NCI-H1092 (cell line): ENCODE data around the gene CCDC28B.

Experiments
- DNase-seq: peaks from one replicate; lab custom pipeline; 2025; lab: John Stamatoyannopoulos, UW

Gene CCDC28B

DNA sequence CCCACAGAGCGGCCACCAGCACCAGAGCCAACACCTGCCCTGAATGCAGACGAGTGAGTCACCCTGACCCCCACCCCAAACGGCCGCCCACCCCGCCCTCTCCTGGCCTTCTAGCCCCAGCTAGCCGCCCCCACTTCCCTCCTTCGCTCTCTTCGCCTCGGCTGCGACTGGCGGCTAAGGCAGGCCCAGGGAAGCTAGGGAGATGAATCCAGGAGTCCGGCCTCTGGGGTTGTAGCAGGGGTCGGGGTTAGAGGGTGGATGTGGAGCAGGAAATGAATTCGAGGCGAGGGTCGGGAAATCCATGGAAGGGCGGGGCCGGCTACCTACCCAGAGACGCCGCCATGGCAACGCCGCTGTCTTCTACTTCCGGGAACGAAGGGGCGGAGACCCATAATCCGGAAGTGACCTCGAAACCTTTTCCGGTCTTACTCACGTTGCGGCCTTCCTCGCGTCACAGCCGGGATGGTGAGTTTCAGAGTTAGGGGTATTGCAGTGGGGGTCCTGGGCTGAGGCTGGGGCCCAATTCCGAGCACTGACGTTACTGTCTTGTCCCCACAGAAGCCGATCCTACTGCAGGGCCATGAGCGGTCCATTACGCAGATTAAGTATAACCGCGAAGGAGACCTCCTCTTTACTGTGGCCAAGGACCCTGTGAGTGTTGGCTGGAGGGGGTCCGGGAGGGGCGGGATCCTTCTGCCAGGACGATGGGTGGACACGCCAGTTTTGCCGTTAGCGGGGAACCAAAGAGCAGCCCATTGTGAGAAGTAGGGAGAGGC, 21.8 kb downstream of the CCDC28B start, which contains the start of the genes EIF3I and TMEM234:
EIF3I (plus strand) TSS at position 428 of the 776 bp plus-strand sequence; CDS start at position 463, 35 bp downstream.
TMEM234 (minus strand) TSS at position 374 of the 776 bp plus-strand sequence; CDS start at position 343, 31 bp downstream.
- peak; percentile 95 for DNase-seq

DNA sequence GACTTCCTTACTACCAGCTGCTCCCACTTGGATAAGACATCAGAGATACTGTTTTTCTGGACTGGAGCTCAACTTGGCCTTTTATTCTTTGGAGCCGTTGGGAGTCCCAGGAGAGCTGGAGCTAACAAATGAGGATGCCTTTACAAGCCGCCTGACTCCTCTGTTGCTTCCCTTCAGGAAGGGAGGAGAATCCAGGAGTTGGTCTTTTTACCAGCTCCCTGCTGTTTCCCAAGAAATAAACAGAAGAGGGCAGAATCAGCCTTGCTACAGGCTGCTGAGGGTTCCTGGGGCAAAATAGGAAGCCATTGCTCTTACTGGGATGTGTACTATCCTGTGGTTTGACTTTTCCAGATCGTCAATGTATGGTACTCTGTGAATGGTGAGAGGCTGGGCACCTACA, 23.3 kb downstream of the CCDC28B start:
- DNase-seq = no peak

DNA sequence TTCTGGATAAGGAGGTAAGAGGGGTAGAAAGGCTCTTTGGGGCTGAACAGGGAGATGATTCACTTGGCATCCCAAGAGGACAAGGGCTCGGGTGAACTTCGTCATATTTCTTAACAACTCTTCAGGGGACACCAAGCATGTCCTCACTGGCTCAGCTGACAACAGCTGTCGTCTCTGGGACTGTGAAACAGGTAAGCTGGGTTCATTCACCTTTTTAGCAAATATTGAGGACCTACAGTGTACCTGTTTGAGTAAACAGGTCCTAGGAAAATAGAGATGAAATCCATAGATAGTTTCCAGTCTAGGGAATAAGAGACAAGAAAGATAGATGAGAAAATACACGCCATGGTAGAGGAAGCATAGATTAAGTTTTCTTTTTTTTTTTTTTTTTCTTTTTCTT, 23.9 kb downstream of the CCDC28B start:
- DNase-seq = no peak

DNA sequence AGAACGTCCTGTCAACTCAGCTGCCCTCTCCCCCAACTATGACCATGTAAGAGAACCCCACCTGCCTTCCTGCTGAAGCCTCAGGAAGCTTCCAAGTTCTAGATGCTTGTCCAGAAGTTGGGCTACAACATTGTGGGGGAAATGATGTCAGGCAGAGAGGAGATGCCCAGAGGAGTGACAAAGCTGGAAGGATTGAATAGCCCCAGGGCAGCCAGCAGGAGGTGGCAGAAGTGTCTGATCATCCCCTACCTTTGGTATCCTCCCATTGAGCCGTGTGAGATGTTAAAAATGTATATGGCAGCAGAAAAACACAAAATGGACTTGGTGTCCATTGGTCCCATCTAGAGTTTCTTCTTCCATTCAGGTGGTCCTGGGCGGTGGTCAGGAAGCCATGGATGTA, 28.4 kb downstream of the CCDC28B start:
- DNase-seq = no peak

DNA sequence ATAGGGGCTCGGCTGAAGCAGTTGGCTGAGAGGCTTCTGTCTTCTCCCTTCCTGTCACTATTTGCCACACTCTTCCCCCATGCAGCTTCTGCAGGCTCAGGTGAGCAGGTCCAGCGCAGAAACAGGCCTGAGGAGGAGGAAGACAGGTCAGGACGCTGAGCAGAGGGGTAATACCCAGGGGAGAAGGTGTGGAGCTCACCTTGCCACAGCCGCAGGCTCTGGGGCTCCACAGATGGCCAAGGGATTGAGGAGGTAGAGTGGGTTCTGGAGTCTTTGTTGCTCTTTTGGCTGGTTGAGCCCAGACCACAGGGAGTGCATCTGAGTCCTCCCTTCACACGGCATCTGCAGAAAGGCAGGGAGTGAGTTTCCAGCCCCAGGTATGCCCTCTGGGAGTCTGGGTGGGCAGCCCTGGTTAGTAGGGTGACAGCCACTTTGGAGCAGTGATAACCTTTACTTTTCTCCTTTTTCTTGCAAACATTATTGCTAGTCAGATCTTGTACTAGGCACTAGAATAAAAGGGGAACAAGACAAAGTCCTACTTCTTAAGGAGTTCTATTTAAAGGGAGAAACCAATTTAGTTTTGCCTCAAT, 31.5 kb downstream of the CCDC28B start:
- DNase-seq = no peak

DNA sequence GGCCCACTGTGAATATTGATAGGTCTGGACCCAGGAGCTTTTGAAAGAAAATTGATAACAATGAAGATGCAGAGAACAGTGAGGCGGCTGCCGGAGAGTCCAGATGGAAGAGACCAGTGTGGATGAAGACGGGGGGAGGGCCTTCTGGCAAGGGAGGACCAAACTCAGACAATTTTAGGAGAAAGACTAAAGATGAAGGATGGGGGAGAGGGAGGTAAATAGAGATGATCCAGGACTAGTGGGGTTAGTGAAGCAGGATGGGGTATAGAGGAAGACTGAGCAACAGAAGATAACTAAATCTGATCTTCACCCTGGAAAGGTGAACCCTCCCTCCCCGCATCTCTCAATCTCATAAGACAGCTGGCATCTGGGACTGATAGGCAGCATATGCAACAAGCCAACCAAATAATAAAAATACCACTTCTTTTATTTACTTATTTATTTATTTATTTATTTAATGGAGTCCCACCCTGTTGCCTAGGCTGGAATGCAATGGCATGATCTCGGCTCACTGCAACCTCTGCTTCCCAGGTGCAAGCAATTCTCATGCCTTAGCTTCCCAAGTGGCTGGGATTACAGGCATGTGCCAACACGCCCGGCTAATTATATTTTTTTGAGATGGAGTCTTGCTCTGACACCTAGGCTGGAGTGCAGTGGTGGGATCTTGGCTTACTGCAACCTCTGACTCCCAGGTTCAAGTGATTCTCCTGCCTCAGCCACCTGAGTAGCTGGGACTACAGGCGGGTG, 32.3 kb downstream of the CCDC28B start:
- DNase-seq = no peak

DNA sequence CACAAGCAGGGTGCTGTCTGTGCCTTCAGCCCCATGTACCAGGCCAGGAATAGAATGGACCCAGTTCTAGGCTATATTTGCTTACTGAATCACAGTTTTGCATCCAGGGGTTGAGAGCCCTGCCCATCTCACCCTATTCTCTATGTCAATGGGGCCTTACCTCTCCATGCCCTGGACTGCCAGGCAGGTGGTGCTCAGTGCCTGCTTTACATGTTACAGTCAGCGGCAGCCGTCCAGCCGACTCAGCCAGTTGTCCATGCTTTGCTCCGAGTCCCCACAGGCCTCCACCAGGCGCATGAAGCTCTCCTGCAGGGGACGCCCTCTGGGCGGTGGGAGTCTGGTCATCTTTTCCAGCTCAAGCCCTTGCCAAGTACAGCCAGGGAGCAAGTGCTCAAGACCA, 34.4 kb downstream of the CCDC28B start:
- no peak for DNase-seq

DNA sequence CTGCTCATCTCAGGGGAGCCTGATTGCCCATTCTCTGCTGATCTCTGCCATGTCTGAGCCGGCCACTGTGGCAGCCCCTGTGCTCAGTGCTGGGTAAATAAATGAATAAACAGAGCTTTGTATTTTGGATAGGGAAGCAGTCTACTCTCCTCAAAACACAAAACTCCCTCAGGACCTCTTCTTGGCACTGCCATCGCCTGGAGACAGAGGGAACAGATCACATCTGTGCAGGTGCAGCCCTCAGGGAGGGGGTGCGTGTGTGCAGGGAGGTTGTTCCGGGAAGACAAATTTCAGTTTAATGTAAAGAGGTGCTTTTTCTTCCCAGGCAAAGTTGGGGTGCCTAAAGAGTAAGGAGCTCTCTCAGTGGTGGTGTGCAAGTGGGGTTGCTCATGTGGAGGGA, 38.9 kb downstream of the CCDC28B start:
- DNase-seq = peak; percentile 33

DNA sequence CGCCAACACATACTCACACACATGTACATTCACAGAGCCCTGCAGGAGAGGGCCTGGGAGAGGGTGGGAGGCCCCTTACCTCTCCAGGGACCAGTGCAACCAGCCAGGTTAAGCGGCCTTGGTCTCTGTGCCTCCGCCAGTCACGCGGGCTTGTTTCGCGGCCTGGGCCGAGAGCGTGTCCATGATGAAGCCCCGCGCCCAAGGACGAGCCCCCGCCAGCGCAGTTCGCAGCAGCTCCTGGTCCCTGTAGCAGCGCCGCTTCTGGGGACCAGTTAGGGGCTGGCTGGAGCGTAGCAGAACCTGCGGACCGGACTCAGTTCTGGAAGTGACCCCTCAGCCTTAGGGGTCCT, 39.4 kb downstream of the CCDC28B start:
- DNase-seq = peak; percentile 44

DNA sequence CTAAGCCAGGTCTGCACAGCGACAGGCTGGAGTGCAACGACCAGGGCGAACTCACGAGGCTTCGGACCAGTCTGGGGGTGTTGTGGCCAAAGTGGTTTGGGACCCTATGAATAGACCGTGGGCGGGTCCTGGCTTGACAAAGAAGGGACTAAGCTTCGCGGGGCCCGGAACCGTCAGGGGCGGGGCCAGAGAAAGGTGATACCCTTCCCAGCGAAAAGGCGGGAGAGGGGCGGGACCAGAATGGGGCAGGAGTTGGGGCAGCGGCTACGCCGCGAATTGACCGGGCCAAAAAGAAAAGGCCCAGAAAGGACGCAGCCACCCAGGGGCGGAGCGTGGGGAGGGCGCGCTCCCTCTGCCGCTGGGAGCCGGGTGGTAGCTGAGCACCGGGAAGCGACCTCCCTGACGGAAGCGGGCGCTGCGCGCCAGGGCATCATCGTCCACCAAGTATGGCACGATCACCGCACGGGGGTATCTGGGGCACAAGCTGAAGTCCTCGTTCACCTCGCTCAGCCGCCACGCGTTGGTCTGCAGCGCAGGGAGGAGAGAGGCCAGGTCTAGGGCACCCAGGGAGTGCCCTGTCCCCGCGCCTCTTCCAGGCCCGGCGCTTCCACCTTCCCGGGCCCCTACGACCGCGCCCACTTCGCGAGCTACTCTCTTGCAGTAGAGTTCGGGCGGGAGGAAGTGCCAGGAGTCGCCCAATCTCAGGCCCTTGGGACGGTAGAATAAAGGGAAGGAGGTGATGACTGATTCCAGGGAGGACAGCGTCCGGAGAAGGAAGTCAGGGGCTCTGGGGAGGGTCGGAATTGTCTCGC, 40.0 kb downstream of the CCDC28B start:
- DNase-seq = peak; percentile 78

DNA sequence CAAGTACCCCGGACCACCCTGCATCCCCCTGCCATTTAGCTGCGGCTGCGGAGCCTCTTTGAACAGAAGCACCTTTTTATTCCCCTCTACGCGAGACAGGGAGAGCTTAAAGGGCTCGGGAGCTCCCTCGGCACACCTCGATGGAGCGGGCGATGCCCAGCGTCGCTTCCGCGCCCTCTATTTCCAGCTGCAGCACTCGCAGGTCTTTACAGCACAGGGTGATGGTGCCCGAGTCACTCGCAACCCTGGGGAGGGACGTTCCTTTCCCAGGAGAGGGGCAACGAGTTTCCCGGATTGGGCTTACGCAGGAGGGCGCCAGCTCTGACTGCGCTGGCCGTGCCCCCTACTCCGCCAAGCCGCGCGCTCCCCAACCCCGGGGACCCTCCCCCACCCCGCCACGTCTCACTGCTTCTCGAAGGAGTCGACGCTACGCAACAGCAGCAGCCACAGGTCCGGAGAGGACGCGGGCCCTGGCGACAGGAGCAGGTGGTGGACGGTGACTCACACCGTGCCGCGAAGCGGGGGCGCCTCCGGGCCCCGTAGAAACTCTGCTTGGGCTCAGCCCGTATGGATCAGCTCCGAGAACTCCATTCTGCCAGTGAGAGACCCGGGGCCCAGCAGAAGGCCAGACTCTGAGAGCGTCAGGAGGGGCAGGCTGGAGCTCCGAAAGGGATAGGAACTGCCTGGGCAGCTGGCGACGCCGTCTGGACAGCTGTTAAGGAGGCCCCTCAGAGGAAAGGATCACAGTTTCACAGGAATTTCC, 40.8 kb downstream of the CCDC28B start:
- DNase-seq = peak; percentile 51

DNA sequence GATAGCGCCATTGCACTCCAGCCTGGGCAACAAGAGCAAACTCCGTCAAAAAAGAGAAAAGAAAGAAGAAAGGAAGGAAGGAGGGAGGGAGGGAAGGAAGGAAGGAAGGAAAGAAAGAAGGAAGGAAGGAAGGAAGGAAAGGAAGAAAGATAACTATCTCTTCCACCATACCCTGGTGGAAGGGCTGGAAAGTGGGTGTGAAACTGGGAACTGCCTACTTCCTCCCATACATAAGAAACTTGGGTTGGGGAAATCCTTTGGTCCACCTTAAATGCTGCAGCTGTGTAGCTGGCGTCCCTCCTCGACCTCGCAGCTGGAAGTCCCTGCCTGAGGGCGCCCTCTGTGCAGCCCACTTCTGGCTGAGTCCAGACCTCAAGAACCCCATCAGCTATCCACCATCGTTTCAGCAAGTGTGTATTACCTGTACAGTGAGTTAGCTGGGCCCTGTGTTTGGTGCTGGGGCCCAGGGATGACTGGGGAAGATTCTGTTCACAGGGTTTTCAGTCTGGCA, 42.0 kb downstream of the CCDC28B start:
- DNase-seq = no peak

DNA sequence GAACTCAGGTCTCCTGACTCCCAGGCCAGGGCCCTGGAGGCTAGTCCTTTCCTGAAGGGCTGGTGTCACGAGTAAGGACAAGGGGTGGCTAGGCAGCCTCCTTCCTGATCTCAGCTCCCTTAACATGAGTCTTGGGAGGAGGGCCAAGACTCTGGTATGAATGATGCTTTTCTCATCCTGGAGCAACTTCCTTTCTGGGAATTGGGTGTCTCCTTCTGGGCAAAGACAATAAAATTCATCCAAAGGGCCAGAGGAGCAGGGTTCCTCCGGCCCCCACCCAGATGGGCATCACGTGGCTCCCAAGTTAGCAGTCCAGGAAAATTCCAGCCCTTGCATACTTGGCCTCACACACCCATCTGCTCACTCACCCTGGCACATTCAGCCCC, 46.5 kb downstream of the CCDC28B start, which contains the start of gene FAM167B:
FAM167B (plus strand) TSS at position 335 of the 386 bp plus-strand sequence. CDS start 200 bp downstream, outside the sequence.
- DNase-seq = no peak

DNA sequence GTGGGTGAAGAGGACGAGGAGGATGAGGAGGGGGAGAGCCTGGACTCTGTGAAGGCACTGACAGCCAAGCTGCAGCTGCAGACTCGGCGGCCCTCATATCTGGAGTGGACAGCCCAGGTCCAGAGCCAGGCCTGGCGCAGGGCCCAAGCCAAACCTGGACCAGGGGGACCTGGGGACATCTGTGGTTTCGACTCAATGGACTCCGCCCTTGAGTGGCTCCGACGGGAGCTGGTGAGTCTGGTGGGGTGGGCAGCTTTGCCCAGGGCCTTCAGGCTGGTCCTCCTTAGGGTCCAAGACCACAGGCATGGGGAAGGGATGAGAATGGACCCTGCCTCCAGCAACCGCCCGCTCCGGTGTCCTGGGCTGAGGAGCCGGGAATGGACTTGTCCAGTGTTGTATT, 47.1 kb downstream of the CCDC28B start:
- no peak for DNase-seq

DNA sequence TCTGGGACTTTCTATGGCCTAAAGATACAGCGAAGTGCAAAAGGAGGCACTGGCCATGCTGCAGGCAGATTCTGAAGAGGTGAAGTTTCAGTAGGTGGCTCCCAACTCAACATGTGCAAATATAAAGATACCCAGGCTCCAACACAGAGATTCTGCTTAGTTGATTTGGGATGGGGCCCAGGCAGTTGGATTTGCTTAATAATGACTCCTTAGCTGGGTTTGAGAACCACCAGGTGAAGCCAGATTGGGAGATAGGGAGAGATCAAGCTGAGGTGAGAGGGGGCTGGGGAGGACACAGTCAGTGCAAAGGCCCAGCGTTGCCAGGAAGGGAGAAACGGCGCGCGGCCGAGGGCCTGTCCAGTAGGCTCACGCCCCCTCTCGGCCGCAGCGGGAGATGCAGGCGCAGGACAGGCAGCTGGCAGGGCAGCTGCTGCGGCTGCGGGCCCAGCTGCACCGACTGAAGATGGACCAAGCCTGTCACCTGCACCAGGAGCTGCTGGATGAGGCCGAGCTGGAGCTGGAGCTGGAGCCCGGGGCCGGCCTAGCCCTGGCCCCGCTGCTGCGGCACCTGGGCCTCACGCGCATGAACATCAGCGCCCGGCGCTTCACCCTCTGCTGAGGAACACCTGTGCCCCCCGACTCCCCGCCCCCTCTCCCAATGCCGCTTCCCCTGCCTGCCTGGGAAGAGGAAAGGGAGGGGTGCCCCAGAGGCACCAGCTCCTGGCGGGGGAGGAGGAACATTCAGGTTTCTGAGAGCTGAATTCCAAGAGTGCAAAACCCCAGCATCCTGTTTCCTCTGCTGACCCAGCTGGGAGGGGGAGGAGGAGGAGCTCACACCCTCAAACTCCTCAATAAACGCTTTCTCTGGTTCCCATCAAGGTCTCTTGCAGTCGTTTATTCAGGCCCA, 47.8 kb downstream of the CCDC28B start:
- peak; percentile 85 for DNase-seq

DNA sequence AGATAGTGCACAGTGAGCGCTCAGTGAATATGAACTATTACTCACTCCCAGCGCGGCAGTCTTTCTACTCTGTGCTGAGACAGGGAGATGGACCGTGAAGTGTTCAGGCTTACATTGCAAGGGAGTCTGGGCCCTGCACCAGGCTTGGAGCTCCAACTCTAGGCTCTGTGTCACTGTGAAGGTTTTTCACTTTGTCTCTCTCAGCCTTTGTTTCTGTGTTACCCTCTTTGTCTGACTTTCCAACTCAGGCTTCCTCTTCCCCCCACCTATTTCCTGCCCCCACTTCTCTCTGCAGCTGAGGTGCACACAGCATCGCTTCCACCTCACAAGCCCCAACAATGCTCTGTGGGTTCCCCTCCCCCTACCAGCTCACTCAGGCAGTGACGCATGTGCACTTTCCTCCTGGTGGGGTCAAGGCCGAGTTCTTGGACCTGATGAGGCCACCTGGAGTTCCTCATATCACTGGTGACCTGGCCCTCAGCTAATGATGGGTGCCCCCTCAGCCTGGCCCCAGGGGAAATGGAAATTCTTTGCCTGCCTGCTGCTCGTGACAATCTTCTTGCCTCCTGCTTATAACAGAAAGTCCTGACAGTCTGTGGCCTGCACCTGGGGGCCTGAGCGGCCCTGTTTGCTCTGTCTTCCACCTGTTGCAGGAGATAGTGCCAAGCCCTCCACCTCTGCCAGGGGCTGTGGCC, 49.6 kb downstream of the CCDC28B start:
- no peak for DNase-seq

DNA sequence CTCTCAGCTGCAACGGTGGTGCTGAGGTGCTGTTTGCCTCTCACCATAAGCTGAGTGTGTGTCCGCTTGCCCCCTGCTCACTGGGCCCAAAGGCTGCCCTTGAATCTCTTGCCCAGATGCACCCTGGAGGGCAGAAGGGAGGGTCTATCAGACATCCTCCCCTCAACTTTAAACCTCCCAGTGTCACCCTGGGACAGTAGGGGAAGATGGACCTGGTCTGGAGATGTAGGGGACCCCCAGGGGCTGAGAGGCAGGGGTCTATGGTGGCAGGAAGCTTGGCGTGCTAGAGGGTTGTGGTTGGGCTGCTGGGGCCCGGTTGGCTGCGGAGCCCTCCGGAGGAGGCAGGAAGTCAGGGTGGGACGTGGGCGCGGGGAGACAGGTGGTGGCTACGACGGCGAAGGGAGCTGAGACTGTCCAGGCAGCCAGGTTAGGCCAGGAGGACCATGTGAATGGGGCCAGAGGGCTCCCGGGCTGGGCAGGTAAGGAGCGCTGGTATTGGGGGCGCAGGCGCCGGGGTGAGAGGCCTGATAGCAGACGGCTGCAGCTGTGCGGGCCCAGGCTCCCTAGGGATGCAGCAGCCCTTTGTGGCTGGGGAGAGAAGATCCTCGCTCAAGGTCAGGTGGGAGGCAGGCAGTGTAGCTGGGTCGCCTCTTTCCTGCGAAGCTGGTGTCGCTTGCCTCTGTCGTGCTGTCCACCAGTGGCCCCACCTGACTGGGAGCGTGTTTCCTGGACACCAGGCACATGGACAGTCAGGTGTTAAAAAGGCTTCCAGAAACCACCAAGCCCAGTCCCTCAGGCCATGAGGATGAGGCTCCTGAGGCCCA, 50.7 kb downstream of the CCDC28B start, which contains the start of gene LCK:
LCK (plus strand) TSS at position 373 of the 824 bp plus-strand sequence. CDS start 23,065 bp downstream, outside the sequence.
- no peak for DNase-seq
